Stimulated activated CD4-positive, alpha-beta T cell treated with anti-CD3 and anti-CD28 coated beads, Interleukin-1b, Interleukin-23, amount 100 ng/mL, for 1 hour (primary cell): ENCODE results near the gene UNC13A.
"Not testable (repeated sequence)": the region's sequence is repeated elsewhere in the genome, so short reads cannot be mapped to it uniquely, and the experiment has no call there.

Experiments used
- DNase-seq, 2 donors: peaks; one replicate each; pipeline ENCODE4 v3.0.0-alpha.2; 2020; ENCODE audit warnings: low read depth in 2 of 2

The UNC13A gene

DNA sequence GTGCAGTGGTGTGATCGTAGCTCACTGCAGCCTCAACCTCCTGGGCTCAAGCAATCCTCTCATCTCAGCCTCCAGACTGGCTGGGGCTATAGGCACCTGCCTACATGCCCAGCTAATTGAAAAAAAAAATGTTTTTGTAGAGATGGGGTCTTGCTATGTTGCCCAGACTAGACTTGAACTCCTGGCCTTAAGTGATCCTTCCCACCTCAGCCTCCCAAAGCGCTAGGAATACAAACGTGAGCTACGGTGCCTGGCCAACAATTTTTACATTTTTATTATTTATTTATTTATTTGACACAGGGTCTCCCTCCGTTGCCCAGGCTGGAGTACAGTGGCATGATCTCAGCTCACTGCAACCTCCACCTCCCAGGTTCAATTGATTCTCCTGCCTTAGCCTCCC lies 117.9 kb downstream of the UNC13A start:
- not testable (repeated sequence) for DNase-seq

- DNase-seq: no peak
These were observed 120.2 kb downstream of the UNC13A start for GRCh38 chr19:17567940-17568339.

- DNase-seq: no peak
These were observed 122.5 kb downstream of the UNC13A start for GRCh38 chr19:17565611-17566010.

DNA sequence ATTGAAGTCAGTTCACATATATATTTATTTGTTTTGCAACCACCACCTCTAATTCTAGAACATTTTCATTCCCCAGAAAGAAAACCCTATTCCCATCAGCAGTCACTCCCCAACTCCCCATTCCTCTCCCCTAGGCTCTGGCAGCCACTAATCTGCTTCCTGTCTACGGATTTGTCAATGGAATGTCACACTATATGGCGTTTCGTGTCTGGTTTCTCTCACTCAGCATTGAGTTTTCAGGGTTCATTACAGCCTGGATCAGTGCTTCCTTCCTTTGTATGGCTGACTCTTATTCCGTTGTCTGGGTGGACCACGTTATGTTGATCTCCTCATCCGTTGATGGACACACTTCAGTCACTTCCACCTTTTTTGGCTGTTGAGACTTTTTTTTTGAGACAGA lies 123.4 kb downstream of the UNC13A start:
- no peak for DNase-seq

DNA sequence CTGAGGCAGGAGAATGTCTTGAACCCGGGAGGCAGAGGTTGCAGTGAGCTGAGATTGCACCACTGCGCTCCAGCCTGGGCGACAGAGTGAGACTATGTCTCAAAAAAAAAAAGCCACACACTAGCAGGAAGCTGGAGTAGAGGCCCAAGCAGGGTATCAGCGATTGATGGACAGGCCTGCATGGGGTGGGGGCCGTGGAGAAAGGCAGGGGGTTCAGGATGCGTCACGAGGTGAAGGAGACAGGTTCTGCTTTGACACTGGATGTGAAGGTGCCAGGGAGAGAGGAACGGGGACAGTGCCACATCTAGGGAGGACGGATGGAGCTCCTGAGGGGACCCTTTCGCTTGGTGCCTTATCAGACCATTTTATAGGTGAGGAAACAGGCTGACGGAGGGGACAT lies 125.6 kb downstream of the UNC13A start:
- no peak for DNase-seq

- no peak for DNase-seq
These were observed 126.1 kb downstream of the UNC13A start for GRCh38 chr19:17562097-17562496.

DNA sequence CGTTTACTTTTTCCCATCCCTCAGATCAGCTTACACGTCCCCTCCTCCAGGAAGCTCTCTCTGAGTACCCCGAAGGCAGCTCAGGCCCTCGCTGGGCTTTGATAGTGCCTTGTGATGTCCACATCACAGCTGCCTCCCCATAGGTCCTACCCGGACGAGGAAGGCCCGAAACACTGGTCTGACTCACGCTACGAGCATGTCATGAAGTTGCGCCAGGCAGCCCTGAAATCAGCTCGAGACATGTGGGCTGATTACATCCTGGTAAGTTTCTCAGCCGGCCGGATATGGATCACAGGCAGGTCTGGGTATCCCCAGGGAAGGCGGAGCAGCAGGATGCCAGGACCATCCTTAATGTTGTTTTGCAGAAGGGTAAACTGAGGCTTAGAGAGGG lies 128.0 kb downstream of the UNC13A start:
- no peak for DNase-seq

- DNase-seq: no peak
These were observed 130.7 kb downstream of the UNC13A start for GRCh38 chr19:17557466-17557865.

GRCh38 chr19:17556995-17557394 lies 131.2 kb downstream of the UNC13A start:
- no peak for DNase-seq

- no peak for DNase-seq
These were observed 132.0 kb downstream of the UNC13A start for GRCh38 chr19:17555929-17556813.

- DNase-seq: peak; percentile 89 to 99
These were observed 132.7 kb downstream of the UNC13A start, which contains the start of gene COLGALT1 for GRCh38 chr19:17555480-17555928. COLGALT1 (plus strand) TSS chr19:17555649; CDS start chr19:17555714, 65 bp downstream.

DNA sequence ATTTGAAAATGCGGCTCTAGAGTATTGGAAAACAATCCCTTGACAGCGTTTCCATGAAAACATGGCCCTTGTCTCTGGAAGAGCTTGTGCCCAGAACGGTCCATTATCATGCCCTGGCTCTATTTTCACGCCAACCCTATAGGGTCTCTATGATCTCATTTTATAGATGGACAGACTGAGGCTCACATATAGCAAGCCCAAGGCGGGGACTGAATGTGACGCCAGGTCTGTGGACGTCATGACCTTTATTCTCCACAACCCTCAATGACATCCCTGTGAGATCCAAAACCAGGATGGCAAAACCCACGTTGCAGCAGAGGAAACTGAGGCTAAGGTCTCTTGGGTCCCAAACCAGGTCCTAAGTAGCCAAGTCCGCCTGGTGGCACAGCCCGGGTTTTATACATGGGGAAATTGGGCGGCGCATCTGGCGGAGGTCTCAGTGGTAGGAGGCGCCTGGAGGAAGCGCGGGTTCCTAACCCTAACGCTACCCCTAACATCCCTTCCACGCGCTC lies 133.1 kb downstream of the UNC13A start:
- no peak for DNase-seq

- no peak for DNase-seq
These were observed 134.9 kb downstream of the UNC13A start for GRCh38 chr19:17553256-17553655.

GRCh38 chr19:17552735-17553134 lies 135.4 kb downstream of the UNC13A start:
- not testable (repeated sequence) for DNase-seq
